HG02678 (cell line): ENCODE results near the gene ZC3H13.
"Not testable (repeated sequence)": the region's sequence is repeated elsewhere in the genome, so short reads cannot be mapped to it uniquely, and the experiment has no call there.

Experiments used
- ATAC-seq: cut with Tn5 transposase; IDR thresholded peaks from one replicate; pipeline ENCODE4 v1.9.1; 2021; ENCODE audit warnings: mild to moderate bottlenecking, moderate library complexity; ENCODE audit not compliant: unreplicated experiment

Gene ZC3H13

DNA sequence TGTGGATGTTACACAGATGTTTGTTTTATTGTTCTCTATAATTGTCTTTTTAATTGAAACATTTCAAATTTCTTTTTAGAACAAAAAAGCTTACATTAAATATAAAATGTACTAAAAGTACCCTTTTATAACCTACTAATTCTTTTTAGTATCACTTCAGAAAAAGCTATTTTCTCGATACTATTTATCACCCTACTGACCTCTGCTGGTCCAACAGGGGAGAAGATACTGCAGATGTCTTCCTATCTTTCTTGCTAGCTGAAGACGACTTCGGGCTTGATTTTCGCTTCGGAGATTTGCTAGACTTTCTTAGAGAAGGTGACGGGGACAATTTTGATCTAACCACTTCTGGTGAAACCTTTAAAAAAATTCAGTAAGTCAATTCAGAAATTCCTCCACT is 42.4 kb downstream of the ZC3H13 start:
- ATAC-seq, result no peak

DNA sequence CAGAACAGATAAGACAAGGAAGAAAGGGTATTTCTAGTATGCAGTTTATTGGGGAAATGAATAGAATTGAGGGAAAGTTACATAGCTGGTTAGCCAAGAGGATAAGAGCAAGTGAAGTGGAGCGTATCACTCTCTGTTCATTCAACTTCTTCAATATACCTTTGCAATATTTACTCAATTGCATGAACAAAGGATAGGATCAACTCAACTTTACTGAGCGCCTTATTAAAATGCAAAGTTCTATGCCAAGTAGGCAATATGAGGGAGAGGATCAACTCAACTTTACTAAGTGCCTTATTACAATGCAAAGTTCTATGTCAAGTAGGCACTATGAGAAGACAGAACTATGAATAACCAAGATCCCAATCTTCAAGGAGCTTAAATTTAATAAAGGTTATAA is 43.9 kb downstream of the ZC3H13 start:
- ATAC-seq, result no peak

DNA sequence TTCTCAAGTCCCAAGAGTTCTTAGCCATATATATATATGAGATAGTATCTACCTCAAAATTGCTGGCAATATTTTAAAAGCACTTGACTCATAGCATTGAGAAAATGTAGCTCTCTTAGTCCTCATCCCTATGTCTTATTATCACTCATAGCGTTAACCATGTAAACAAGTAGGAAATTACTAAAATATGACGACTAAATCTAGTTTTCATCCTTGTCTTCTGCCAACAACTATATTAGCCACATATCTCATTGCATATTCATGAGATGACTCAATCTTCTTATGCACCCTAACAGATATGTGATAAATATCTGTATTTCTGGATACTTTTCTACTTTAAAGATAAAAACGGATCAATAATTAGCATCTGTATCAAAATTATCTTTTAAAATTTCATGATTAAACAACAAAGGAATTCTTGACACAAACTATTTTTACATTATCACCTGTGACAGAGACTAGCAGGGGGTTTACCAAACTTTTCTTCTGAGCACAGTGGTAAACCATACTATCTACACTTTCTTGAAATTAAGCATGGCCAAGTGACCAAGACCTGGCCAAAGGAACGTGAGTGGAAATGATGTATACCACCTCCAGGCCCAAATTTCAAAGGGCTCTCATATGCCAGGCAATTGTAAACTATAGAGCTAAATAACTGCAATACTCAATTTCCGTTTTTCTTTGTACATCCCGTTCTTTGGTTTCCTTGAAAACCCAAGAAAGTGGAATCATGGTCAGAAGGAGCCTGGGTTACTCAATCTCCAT is 45.7 kb downstream of the ZC3H13 start:
- no peak for ATAC-seq

DNA sequence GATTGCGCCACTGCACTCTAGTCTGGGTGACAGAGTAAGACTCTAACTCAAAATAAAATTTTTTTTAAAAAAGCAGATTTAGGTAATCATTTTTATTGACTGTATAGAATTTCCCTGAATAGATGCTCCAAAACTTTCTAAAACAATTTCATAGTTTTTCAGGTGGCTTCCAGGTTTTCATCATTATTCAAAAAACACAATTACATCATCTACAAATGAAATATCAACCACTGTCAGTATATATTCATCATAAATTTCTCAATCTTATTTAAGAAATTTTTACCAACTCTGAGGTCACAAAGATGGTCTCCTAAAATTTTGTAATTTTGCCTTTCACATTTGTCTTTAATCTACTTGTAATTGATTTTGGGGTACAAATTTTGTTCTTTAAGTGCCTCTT is 48.1 kb downstream of the ZC3H13 start:
- no peak for ATAC-seq

DNA sequence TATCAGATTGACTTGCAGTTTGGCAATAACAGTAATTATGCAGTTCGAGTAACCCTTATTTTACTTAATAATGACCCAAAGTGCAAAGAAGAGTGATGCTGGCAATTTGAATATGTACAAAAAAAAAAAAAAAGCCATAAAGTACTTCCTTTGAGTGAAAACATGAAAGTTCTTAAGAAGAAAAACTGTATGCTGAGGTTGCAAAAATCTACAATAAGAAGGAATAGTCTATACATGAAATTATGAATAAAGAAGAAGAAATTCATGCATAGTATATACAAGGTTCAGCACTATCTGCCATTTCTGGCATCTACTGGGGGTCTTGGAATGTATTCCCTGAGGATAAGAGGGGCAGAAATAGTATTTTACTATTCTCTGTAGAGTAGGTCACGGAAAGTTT is 55.9 kb downstream of the ZC3H13 start:
- ATAC-seq, result no peak

DNA sequence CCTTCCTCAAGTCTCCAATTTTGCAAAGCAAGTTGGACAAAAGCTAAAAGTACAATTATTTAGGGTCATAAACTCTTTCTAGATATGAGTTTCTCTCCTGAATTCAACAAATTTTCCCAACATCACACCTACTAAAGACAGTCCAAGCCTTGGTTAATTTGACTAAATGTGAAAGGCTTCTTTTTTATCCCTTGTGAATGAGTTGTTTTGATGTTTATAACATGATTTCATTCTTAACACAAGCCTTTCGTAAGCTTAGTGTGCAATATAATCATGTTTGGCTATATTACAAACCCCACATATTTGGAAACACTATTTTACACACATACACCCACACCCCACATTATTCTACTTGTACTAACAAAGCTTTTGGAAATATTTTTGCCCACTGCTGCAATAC is 57.3 kb downstream of the ZC3H13 start:
- no peak for ATAC-seq

DNA sequence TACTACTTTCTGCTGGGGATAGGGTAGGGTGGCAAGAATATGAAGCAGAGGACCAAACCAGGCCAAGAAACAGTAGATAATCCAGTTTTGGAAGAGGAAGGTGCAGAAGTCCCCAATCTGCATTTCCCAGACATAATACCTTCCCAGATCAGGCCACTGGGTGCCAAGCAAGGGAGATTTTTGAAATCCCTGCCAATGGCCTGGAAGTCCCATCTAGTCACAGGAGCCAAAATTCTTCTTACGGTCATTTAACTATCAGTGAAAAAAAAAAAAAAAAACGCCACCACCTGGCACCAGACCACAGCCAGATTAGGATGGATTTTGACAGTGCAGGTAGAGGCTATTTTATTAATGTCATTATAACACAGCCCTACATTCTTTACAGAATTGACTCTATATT is 57.8 kb downstream of the ZC3H13 start:
- no peak for ATAC-seq

DNA sequence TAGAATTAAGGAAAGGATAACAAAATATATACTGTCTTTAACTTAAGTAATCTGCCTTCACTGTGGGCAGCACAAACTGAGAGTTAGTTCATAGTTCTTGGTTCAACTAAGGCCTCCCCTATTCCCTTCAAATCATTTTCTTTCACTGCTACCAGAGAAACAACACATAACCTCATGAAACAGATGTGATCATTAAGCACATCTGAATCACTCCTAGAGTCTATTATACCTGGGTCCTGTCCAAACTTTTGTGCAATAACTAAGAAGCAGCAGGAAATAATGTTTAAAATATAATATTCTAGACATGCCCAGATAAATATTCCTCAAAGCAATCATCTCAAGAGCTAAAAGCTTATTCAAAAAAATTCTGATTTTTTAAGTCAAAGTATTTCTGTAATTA is 62.9 kb downstream of the ZC3H13 start:
- ATAC-seq, result no peak

DNA sequence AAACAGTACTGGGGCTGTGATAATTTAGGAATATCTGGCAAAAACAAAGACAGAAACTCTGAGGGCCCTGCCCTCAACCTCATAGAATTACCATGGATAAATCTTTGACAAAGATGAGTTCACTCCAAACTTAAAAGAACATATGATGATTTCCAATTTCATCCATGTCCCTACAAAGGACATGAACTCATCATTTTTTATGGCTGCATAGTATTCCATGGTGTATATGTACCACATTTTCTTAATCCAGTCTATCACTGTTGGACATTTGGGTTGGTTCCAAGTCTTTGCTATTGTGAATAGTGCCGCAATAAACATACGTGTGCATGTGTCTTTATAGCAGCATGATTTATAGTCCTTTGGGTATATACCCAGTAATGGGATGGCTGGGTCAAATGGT is 71.4 kb downstream of the ZC3H13 start:
- not testable (repeated sequence) for ATAC-seq

DNA sequence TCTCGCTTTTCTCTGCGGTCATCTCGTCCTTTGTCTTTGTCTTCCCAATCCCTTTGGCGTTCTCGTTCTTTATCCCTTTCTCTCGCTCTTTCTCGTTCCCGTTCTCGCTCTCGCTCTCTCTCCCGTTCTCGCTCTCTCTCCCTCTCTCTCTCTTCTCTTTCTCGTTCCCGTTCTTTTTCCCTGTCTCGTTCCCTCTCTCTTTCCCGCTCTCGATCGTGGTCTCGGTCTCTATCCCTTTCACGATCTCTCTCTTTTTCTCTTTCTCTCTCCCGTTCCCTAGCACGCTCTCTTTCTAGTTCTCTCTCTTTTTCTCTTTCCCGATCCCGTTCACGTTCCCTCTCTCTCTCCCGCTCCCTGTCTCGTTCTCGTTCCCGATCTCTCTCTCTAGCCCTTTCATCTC is 77.2 kb downstream of the ZC3H13 start:
- no peak for ATAC-seq

DNA sequence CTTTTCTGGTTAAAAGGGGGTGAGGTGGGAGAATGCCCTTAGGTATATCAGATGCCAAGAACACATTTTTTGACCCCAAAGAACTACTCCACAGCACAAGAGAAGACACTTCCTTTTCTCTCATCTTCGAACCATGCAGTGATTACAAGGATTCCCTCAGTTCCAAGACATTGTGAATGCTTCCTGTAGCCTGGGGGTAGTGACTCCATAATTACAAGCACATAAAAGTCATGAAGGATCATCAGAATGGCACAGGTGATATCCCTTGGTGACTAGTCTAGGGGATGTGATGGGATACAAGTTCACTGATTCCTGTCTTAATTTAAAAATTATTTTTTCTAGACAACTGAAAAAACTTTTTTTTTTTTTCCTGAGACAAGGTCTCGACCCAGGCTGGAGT is 78.0 kb downstream of the ZC3H13 start:
- ATAC-seq, result no peak

DNA sequence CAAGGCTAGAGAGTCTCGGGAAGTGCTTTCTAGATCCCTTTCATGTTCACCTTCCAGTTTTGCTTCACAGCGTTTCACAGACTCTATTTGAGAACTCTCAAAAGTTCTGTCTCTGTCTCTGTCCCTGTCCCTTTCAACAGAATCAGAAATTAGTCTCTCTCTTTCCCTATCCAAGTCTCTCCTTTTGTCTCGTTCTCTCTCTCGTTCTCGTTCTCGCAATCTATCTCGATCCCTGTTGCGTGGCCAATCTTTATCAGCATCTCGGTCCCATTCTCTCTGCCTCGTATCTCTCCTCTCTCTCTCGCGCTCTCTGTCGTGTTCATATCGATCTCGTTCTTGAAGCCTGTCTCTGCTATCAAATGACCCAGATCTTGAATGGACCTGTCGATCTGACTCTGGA is 85.0 kb downstream of the ZC3H13 start:
- ATAC-seq, result no peak

DNA sequence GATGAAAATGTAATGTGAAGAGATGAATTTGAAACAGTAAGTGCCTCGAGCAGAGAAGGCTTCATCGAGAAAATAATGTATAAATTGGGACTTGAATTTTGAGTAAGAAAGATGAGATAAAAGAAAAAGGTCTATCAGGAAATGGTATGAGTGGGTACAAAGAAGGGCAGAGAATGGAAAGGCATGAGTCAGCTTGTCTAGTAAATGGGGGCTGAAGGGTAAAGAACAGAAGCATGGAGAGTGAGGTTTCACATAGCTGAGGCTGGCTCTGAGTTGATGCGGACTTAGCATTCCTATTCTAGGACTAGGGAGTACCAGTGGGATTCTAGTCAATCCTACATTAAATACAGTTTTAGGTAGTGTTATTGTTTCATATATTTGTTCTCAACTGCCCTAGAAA is 85.8 kb downstream of the ZC3H13 start:
- no peak for ATAC-seq

DNA sequence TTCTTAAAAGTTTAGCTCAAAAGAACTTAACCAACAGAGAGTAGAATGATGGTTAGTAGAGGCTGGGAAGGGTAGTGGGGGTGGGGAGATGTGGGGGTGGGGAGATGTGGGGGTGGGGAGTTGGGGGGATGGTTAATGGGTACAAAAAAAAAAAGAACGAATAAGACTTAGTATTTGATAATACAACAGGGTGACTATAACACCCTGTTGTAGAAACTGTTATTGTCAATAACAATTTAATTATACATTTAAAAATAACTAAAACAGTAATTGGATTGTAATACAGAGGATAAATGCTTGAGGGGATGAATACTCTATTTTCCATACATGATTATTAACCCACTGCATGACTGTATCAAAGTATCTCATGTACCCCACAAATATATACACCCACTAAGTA is 91.1 kb downstream of the ZC3H13 start:
- ATAC-seq, result no peak

DNA sequence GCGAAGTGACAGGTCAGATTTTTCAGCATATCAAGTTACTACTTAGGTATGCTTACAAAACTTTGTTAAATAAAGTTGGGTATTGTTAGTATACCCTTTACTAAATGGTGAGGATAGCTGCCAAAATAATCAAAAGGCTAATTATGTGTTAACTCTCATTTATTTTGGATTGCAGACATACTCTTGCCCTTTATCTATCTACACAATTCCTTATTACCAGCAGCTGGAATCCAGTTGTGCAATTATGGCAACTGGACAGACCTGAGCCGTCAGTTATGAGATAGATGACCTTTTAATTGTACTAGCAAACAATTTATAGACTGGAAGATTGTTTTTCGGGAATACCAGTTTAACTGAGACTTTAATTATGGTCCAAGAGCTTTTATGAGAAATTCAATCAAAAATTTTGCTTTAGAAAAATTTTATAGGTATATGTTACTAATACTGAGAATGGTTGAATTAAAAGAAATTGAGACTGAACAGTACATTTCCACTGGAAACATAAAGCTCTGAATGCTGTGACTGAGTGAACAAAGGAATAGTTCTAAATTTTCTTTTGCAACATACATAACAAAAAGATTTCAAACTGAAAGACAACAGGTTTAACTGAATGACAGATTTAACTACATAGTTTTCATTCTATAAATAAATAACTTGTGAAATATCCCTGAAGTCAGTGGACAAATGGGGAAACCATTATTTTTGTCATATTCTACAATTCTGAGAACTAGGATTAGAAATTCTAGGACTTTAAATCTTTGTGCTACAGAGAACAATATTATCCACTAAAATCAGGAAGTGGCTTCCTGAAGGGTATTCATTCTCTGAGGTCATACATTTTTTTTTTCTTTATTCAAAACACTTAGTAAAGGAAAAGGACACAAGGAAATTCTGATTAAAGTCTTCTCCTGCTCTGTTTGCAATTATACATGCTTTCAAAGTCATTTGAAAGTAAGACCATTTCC is 97.4 kb downstream of the ZC3H13 start:
- no peak for ATAC-seq

DNA sequence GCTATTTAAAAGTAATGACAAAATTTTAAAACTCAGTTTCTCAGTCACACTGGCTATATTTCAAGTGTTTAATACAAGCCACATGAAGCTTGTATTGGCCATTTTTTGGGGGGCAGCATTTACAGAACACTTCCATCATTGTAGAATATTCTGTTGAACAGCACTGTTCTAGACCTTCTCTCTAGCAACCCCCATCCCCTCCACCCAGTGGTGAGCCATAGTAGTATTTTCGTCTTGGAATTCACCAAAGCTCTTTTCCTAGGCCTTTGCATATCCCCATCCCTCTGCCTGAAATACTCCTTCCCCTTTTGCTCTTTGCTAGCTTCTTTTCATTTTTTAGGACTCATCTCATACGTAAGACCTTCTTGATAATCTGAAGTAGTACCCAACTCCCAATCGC is 99.5 kb downstream of the ZC3H13 start:
- ATAC-seq, result no peak

DNA sequence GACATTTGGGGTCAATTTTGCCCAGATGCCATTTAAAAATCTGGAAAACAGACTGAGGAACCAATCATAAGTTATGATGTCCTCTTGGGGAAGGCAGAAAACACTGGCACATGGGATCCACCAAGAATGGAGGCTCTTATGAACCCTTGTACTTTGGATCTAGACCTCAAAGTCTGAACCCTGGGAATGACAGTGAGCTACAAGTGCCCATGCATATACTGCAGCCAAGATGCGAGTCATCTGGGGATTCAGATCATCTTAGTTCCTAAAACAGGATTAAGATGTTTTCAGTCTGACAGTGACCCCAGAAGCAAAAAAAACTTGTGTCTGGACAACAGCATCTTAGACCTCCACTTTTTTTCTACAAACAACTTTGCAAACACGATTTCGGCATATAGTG is 100.8 kb downstream of the ZC3H13 start:
- no peak for ATAC-seq

DNA sequence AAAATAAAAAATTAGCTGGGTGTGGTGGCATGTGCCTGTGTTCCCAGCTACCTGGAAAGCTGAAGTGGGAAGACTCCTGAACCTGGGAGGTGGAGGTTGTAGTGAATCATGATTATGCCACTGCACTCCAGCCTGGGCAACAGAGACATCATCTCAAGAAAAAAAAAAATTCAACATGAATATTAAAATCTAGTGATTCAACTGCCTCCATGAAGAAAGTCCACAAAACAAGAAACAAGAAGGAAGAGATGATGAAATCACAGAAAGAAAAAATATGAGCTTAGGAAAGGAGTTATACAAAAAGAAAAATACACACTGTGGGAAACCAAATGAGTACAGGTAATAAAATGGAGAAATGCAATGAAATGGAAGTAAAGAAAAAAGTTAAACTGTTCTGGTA is 101.4 kb downstream of the ZC3H13 start:
- ATAC-seq, result no peak

DNA sequence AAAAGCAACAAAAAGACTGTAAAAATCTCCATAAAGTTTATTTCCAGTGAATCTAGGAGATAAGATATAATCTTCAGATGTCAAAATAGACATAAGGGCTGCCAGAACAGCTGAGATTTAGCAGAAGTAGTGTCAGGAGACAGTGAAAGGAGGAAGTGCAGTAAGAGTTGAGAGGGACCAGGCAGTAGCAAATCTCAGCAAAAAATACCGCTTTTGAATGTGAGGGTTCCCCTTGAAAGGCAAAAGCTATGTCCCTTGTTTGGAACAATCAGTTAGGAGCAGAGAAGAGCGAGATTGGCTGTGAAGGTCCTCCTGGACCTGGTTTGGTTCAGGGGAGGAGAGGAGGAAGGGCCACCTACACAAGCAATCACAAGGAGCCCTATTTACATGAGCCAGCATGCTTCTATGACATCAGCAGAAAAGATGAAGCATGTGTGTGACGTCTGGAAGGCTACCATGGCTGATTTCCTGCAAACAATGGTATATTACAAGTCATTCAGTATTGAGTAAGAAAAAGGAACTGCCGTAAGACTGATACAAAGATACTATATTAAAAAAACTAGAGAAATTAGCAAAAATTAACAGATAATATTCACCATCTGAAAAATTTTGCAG is 102.1 kb downstream of the ZC3H13 start:
- no peak for ATAC-seq

DNA sequence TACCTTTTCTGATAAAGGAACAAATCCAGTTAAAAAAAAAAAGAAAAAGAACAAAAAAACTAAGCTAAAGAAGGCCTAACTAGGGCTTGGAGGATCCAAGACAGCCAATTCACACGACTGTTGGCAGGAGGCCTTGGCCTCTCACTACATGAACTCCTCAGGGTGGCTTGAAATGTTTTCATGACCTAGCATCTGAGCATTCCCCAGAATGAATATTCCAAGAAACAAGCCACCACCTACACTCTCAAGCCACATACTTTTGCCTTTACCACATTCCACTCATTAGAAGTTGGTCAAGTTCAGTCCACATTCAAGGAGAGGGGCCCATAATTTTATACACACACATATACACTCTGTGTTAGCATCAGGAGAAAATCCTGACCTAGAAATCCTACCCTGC is 103.4 kb downstream of the ZC3H13 start:
- ATAC-seq, result no peak

DNA sequence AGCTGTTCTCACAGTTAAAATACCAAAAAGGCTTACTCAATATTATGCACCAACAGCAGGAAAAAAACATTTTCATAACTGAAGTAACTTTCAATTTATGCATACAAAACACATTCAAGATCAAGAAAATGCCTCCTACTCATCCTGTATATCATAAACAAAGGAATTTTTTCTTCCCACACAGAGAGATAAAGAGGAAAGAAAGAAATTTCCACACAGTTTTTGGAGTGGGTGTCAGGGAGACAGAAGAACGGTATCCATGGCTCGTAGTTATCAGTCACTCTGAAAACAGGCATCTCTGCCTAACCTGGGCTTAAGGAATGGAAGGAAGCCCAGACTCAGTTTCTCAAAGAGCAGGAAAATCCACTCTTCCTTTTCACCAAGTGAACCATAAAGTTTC is 108.6 kb downstream of the ZC3H13 start:
- no peak for ATAC-seq

DNA sequence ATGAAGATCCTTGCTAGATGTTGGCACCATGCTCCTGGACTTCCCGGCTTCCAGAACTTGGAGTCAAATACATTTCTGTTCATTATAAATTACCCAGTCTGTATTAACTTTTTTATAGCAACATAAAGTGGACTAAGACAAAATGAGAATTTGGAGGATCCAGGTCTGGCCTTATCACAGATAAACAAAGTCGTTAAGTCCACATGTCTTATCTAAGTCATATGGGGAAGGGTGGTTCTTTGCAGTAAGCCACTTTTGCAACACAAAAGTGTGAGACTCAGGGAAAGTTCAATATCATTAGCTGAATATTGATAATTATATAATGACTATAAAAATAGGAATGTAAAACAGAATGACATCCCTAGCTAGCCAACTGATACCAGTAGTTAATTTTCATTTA is 109.4 kb downstream of the ZC3H13 start:
- no peak for ATAC-seq
